ENCODE data around the gene IPMK.
"Not testable (repeated sequence)": the region's sequence is repeated elsewhere in the genome, so short reads cannot be mapped to it uniquely, and the experiment has no call there.

The IPMK gene

GRCh38 chr10:58157076-58157766, 110.5 kb downstream of the IPMK start:
- Histone ChIP-seq H3K9me3 (no peaks in the 10 kb centered on the region), H3K4me1 (ENCODE audit: control insufficient read depth in 1 of 2, insufficient read depth in 1 of 2, low read depth in 1 of 2, low read length in 1 of 2) (no peaks in the 10 kb centered on the region), H3K27ac (no peak overlapping the region), H3K27me3 (no peaks in the 10 kb centered on the region), H3K36me3 (no peaks in the 10 kb centered on the region), H3K4me3 (ENCODE audit: low read depth in 1 of 2, low read length in 1 of 2) (no peak overlapping the region)
- no peak for TF ChIP-seq CTCF (IDR thresholded peaks at IDR 0.05)

- H3K27ac ChIP-seq; H3K4me3 ChIP-seq (ENCODE audit: low read depth in 1 of 2, low read length in 1 of 2); H3K9me3 ChIP-seq; H3K36me3 ChIP-seq; H3K27me3 ChIP-seq; H3K4me1 ChIP-seq (ENCODE audit: control insufficient read depth in 1 of 2, insufficient read depth in 1 of 2, low read depth in 1 of 2, low read length in 1 of 2): not testable (repeated sequence)
Observed at GRCh38 chr10:58155941-58156340, 111.8 kb downstream of the IPMK start.

GRCh38 chr10:58153751-58154150, 113.9 kb downstream of the IPMK start:
- H3K27ac ChIP-seq: no peak overlapping the region
- TF ChIP-seq CTCF (IDR thresholded peaks at IDR 0.05): no peak
- H3K27me3 ChIP-seq: peaks cover 9% of the 10 kb centered on the region
- no peaks in the 10 kb centered on the region for H3K9me3 ChIP-seq
- no peak overlapping the region for H3K4me3 ChIP-seq (ENCODE audit: low read depth in 1 of 2, low read length in 1 of 2)
- no peaks in the 10 kb centered on the region for H3K36me3 ChIP-seq
- H3K4me1 ChIP-seq (ENCODE audit: control insufficient read depth in 1 of 2, insufficient read depth in 1 of 2, low read depth in 1 of 2, low read length in 1 of 2): no peaks in the 10 kb centered on the region

- Histone ChIP-seq H3K9me3 (no peaks in the 10 kb centered on the region), H3K36me3 (no peaks in the 10 kb centered on the region), H3K4me3 (ENCODE audit: low read depth in 1 of 2, low read length in 1 of 2) (no peak overlapping the region), H3K4me1 (ENCODE audit: control insufficient read depth in 1 of 2, insufficient read depth in 1 of 2, low read depth in 1 of 2, low read length in 1 of 2) (no peaks in the 10 kb centered on the region), H3K27ac (no peak overlapping the region), H3K27me3 (peaks cover 9% of the 10 kb centered on the region)
- no peak for TF ChIP-seq CTCF (IDR thresholded peaks at IDR 0.05)
Observed at GRCh38 chr10:58152673-58153263, 114.9 kb downstream of the IPMK start.

- no peaks in the 10 kb centered on the region for H3K9me3 ChIP-seq
- no peaks in the 10 kb centered on the region for H3K36me3 ChIP-seq
- H3K27ac ChIP-seq: no peak overlapping the region
- peaks cover 9% of the 10 kb centered on the region for H3K27me3 ChIP-seq
- H3K4me1 ChIP-seq (ENCODE audit: control insufficient read depth in 1 of 2, insufficient read depth in 1 of 2, low read depth in 1 of 2, low read length in 1 of 2): no peaks in the 10 kb centered on the region
- no peak overlapping the region for H3K4me3 ChIP-seq (ENCODE audit: low read depth in 1 of 2, low read length in 1 of 2)
- TF ChIP-seq CTCF (IDR thresholded peaks at IDR 0.05): no peak
Observed at GRCh38 chr10:58150290-58150689, 117.4 kb downstream of the IPMK start.

GRCh38 chr10:58143944-58144343, 123.8 kb downstream of the IPMK start:
- H3K27me3 ChIP-seq: no peaks in the 10 kb centered on the region
- H3K9me3 ChIP-seq: no peaks in the 10 kb centered on the region
- no peak for TF ChIP-seq CTCF (IDR thresholded peaks at IDR 0.05)
- no peaks in the 10 kb centered on the region for H3K36me3 ChIP-seq
- H3K27ac ChIP-seq: no peak overlapping the region
- no peak overlapping the region for H3K4me3 ChIP-seq (ENCODE audit: low read depth in 1 of 2, low read length in 1 of 2)
- no peaks in the 10 kb centered on the region for H3K4me1 ChIP-seq (ENCODE audit: control insufficient read depth in 1 of 2, insufficient read depth in 1 of 2, low read depth in 1 of 2, low read length in 1 of 2)

All from neutrophil (primary cell).